PFSK-1 (cell line): ENCODE data around the gene DET1.

Experiments used
- POLR2AphosphoS5 ChIP-seq: IDR thresholded peaks from 2 replicates; pipeline ENCODE4 v1.6.1; 2012; ENCODE audit warnings: low read depth, mild to moderate bottlenecking, control low read depth, low read length, moderate library complexity
- SIN3A ChIP-seq: IDR thresholded peaks from 2 replicates; pipeline ENCODE4 v1.6.1; 2012; ENCODE audit warnings: mild to moderate bottlenecking, low read length, moderate library complexity, borderline replicate concordance; ENCODE audit not compliant: insufficient read depth

- TF ChIP-seq POLR2AphosphoS5 (no peak), SIN3A (no peak)
These were observed 65.5 kb downstream of the DET1 start for GRCh38 chr15:88480981-88481380.
